GM23338 (cell line): Measurements from ENCODE around the gene SLC38A10. TPM values are rescaled to one million over a fixed set of nuclear protein-coding genes. Genes with fewer than 3 reads are reported as not detected.

ENCODE experiments used
- CREB1 ChIP-seq: fragments of 250-450 bp; sonication (Bioruptor Pico); IDR thresholded peaks from 2 replicates; pipeline ENCODE4 v1.5.0; 2020; ENCODE audit warnings: low read depth, mild to moderate bottlenecking, moderate library complexity
- CTCF ChIP-seq, 2 experiments: fragments of 200-600 bp in 1 of 2; sonication (generic) in 1 of 2; conservative IDR thresholded peaks; 2 replicates each; pipeline versions ENCODE4 v1.5.1 to v1.6.1; 2016 to 2017; ENCODE audit warnings: antibody characterized with exemption in 2 of 2, low read depth in 2 of 2, mild to moderate bottlenecking in 2 of 2, moderate library complexity in 1 of 2
- EZH2phosphoT487 ChIP-seq: fragments of 200-600 bp; sonication (generic); IDR thresholded peaks from one replicate; pipeline ENCODE4 v1.8.1; 2018; ENCODE audit warnings: antibody characterized with exemption; ENCODE audit not compliant: unreplicated experiment
- NANOG ChIP-seq: IDR thresholded peaks from 2 replicates; pipeline ENCODE4 v1.6.1; 2016; ENCODE audit warnings: antibody characterized with exemption, borderline replicate concordance
- REST ChIP-seq: IDR thresholded peaks from one replicate; pipeline ENCODE4 v1.6.1; 2018; ENCODE audit warnings: antibody characterized with exemption; ENCODE audit not compliant: unreplicated experiment
- STAT1 ChIP-seq: IDR thresholded peaks from one replicate; pipeline ENCODE4 v1.6.1; 2016; ENCODE audit warnings: antibody characterized with exemption; ENCODE audit not compliant: unreplicated experiment
- ZNF114 ChIP-seq: fragments of 250-450 bp; sonication (Bioruptor Pico); IDR thresholded peaks from 2 replicates; pipeline ENCODE4 v1.5.0; 2020; ENCODE audit warnings: mild to moderate bottlenecking, moderate library complexity
- ZNF331 ChIP-seq: fragments of 250-450 bp; sonication (Bioruptor Pico); IDR thresholded peaks from 2 replicates; pipeline ENCODE4 v1.5.0; 2020; ENCODE audit warnings: low read depth, mild to moderate bottlenecking, moderate library complexity
- ZNF462 ChIP-seq: fragments of 250-450 bp; sonication (Bioruptor Pico); IDR thresholded peaks from 2 replicates; pipeline ENCODE4 v1.5.0; 2020; ENCODE audit warnings: mild to moderate bottlenecking, moderate library complexity
- polyA plus RNA-seq: library from polyadenylated mRNA; unstranded; fragments of >200 nt; fragmentation: Nextera tagmentation; extraction: Ambion mirVana; gene quantifications from 2 replicates; pipeline ENCODE4 v1.2.1, GENCODE V29; 2016
- total RNA-seq: library from RNA; depleted of rRNA; stranded (reverse); fragments of >200 nt; shearing (Covaris generic); gene quantifications from 2 replicates; pipeline ENCODE4 v1.2.3, GENCODE V29; 2014
- TF ChIP-seq, protein P1 (sequence below): IDR thresholded peaks from 2 replicates; pipeline ENCODE4 v1.6.1; 2016; ENCODE audit warnings: antibody characterized with exemption

SLC38A10 gene
- total and polyA plus RNA-seq, 2 experiments from 2014 or later, result 17.1 to 55.8 TPM

- TF ChIP-seq ZNF462 (CRISPR knock-in tag) (no peak), NANOG (no peak), ZNF114 (CRISPR knock-in tag) (no peak), EZH2phosphoT487 (no peak), ZNF331 (CRISPR knock-in tag) (no peak), CREB1 (CRISPR knock-in tag) (no peak), REST (no peak), STAT1 (no peak), CTCF (conservative IDR thresholded peaks at IDR 0.05; ENCODE audit: low read depth in 2 of 2) (no peak)
- TF ChIP-seq, protein P1, sequence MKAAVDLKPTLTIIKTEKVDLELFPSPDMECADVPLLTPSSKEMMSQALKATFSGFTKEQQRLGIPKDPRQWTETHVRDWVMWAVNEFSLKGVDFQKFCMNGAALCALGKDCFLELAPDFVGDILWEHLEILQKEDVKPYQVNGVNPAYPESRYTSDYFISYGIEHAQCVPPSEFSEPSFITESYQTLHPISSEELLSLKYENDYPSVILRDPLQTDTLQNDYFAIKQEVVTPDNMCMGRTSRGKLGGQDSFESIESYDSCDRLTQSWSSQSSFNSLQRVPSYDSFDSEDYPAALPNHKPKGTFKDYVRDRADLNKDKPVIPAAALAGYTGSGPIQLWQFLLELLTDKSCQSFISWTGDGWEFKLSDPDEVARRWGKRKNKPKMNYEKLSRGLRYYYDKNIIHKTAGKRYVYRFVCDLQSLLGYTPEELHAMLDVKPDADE, result no peak
These were observed 22.4 kb upstream of the SLC38A10 start (continued) for GRCh38 chr17:81317530-81317821.
